ENCODE results near the gene AMDHD2. TPM values are rescaled to one million over a fixed set of nuclear protein-coding genes. Genes with fewer than 3 reads are reported as not detected.
"Not testable (repeated sequence)": the region's sequence is repeated elsewhere in the genome, so short reads cannot be mapped to it uniquely, and the experiment has no call there.

The AMDHD2 gene, protein sequence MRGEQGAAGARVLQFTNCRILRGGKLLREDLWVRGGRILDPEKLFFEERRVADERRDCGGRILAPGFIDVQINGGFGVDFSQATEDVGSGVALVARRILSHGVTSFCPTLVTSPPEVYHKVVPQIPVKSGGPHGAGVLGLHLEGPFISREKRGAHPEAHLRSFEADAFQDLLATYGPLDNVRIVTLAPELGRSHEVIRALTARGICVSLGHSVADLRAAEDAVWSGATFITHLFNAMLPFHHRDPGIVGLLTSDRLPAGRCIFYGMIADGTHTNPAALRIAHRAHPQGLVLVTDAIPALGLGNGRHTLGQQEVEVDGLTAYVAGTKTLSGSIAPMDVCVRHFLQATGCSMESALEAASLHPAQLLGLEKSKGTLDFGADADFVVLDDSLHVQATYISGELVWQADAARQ
- polyA plus RNA-seq (ENCODE audit: insufficient read length): 9.7 TPM

DNA sequence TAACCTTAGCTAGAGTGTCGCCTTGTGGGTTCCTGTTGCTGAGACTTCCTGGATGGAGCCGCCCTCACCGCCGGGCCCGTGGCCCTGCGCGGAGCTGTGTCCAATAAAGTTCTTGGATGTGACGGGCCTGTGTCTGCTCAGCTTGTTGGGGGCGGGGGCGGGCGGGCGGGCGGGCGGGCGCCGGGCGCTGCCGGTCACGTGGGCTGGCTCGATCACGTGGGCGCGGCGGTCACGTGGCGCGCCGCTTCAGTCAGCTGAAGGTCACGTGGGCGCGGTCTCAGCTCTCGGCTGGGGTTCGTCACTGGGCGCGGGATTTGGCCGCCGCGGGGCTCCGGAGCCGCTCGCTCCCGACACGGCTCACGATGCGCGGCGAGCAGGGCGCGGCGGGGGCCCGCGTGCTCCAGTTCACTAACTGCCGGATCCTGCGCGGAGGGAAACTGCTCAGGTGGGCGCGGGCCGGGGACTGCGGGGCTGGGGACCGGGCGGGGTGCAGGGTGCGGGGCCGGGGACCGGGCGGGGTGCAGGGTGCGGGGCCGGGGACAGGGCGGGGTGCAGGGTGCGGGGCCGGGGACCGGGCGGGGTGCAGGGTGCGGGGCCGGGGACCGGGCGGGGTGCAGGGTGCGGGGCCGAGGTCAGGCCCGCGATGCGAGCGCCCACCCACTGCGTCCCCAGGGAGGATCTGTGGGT is at the start of gene AMDHD2:
Gene AMDHD2, plus strand, starts transcription at position 275 of the 687 bp plus-strand sequence. Its CDS starts 88 bp downstream, at position 363.
- DNase-seq (ENCODE audit: low read depth): peak; percentile 55

DNA sequence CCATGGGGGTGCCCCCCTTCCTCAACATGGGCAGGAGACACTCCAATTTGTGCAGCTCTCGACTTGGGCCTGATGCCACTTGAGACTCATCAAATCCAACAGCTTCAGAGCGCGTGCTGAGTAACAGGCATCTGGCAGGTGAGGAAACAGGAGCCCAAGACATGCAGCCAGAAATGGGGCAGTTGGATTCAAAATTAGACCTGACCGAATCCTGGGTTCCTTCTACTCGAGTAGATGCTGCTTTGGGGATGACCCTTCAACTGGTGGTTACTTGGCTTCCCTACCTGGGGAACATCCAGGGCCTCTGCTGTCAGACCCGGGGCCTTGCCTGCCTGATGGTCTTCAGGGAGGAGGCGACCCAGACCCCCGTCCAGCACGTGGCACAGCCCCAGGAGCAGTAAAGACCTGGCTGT is 49.6 kb upstream of the AMDHD2 start:
- no peak for DNase-seq (ENCODE audit: low read depth)

DNA sequence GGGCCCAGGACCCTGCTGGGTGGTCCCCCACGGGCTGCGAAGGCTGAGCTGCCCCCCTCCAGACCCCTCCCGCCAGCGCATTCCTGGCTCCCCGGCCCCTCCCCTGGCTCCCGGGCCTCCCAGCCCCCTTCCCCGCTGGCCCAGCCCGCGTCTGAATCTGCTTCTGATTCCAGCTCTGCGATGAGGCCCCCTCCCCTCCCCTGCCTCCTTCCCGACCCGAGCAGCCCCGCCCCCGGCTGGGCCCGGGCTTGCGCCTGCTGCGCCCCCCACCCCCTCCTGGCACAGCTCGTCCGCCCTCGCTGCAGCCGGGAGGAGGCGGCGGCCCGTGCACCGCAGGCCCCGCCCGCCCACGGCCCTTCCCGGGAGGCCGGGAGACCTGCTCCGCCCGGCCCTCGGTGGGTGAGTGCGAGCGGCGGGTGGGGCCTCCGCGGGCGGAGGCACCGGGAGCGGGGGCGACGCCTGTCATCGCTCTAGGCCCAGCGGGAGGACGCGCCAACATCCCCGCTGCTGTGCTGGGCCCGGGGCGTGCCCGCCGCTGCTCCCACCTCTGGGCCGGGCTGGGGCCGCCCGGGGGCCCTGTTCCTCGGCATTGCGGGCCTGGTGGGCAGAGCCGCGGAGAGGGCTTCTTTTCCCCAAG is 49.0 kb upstream of the AMDHD2 start, which contains the start of gene NTN3:
Gene NTN3, plus strand, starts transcription at position 282 of the 637 bp plus-strand sequence. CDS start 405 bp downstream, outside the sequence.
- no peak for DNase-seq (ENCODE audit: low read depth)

DNA sequence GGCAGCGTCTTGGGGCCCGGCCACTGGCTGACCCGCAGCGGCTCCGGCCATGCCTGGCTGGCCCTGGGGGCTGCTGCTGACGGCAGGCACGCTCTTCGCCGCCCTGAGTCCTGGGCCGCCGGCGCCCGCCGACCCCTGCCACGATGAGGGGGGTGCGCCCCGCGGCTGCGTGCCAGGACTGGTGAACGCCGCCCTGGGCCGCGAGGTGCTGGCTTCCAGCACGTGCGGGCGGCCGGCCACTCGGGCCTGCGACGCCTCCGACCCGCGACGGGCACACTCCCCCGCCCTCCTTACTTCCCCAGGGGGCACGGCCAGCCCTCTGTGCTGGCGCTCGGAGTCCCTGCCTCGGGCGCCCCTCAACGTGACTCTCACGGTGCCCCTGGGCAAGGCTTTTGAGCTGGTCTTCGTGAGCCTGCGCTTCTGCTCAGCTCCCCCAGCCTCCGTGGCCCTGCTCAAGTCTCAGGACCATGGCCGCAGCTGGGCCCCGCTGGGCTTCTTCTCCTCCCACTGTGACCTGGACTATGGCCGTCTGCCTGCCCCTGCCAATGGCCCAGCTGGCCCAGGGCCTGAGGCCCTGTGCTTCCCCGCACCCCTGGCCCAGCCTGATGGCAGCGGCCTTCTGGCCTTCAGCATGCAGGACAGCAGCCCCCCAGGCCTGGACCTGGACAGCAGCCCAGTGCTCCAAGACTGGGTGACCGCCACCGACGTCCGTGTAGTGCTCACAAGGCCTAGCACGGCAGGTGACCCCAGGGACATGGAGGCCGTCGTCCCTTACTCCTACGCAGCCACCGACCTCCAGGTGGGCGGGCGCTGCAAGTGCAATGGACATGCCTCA is 48.3 kb upstream of the AMDHD2 start:
- no peak for DNase-seq (ENCODE audit: low read depth)

DNA sequence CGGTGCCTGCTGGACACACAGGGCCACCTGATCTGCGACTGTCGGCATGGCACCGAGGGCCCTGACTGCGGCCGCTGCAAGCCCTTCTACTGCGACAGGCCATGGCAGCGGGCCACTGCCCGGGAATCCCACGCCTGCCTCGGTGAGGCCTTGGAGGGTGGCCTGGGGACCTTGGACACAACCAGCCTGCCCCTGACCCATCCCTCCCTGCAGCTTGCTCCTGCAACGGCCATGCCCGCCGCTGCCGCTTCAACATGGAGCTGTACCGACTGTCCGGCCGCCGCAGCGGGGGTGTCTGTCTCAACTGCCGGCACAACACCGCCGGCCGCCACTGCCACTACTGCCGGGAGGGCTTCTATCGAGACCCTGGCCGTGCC is 47.7 kb upstream of the AMDHD2 start:
- DNase-seq (ENCODE audit: low read depth): no peak

DNA sequence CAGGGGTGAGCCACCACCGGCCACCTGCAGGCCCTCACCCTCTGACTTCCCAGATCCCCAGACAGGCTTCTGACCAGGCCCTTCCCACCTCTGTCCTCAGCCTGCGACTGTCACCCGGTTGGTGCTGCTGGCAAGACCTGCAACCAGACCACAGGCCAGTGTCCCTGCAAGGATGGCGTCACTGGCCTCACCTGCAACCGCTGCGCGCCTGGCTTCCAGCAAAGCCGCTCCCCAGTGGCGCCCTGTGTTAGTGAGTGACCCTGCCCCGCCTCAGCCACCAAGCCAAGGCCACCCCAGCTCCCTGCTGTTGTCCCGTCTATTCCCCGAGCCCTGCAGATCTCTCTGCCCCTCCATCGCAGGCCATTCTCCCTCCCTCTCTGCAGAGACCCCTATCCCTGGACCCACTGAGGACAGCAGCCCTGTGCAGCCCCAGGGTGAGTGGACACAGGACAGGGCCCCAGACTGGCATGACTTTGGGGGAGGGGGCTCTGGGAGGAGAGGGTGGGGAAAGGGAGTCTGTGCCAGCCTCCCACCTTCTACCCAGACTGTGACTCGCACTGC is 47.2 kb upstream of the AMDHD2 start:
- DNase-seq (ENCODE audit: low read depth): no peak

DNA sequence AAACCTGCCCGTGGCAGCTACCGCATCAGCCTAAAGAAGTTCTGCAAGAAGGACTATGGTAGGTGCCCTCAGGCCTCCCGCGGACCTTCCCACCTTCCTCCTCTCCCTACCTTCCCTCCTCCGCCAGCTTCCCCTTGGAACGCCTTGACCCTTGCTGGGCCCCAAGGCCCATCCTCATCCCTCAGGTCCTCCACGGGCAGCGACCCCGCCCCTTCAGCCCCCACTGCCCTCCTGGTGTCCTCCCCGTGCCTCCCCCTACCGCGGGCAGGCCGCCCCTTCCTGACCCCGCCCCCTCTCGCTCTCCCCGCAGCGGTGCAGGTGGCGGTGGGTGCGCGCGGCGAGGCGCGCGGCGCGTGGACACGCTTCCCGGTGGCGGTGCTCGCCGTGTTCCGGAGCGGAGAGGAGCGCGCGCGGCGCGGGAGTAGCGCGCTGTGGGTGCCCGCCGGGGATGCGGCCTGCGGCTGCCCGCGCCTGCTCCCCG is 46.7 kb upstream of the AMDHD2 start:
- no peak for DNase-seq (ENCODE audit: low read depth)

DNA sequence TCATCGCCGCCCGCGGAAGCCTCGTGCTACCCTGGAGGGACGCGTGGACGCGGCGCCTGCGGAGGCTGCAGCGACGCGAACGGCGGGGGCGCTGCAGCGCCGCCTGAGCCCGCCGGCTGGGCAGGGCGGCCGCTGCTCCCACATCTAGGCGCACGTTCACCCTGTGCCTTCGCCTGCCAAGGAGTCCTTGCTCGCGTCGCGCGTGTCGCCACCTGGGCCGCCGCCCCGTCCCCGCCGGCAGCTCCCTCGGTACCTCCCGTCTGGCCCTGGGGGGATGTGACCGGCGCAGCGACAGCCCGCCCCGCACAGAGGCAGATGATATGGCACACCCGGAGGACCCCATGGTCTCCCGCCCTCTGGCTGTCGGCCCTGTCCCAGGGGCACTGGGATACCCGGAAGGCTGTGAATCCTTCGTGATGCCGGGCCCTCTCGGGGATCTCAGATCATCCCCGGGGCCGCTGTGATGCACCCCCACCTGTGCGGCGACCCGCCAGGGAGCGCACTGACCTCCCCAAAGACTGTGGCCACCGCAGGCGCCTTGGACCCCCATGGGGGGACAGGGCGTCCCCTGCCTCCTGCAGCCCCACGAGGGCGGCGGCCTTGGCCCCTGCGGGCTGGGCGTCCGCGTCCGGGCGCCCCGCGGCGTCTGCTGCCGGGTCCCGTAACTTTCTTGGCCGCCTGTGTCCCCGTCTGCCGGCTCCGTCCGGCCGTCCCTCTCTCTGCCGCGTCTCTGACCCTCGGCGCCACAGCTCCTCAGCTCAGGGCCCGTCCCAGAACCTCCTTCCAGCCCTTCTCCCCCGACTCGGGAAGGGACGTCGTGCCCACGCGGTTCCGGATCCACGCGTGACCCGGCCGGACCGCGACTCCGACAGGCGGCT is 45.9 kb upstream of the AMDHD2 start:
- DNase-seq (ENCODE audit: low read depth): no peak

DNA sequence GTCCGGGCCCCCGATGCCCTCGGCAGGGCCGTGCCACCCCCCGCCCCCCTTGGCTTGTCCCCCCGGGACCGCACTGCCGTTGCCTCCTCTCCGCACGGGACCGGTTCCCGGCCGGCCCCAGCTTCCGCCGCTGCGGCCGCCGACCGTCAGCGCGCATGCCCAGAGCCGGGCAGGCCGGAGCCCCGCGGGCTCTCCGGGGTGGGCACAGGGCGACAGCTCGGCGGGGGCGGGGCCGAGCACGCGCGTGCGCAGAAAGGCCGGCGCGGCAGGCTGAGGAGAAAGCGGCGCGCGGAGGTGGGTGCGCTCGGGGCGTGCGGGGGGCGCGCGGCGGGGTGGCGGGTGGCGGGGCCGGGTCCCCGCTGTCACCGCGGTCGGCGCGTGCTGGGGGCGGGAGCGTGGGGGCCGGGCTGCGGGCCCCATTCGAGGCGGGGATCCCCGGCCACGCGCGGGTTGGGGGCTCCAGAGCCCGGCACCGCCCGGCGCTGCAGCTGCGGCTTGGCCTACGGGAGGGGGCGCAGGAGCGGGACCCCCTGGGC is 45.2 kb upstream of the AMDHD2 start, which contains the start of gene TBC1D24:
Gene TBC1D24, plus strand, starts transcription at position 251 of the 536 bp plus-strand sequence. CDS start 21,022 bp downstream, outside the sequence.
- no peak for DNase-seq (ENCODE audit: low read depth)

DNA sequence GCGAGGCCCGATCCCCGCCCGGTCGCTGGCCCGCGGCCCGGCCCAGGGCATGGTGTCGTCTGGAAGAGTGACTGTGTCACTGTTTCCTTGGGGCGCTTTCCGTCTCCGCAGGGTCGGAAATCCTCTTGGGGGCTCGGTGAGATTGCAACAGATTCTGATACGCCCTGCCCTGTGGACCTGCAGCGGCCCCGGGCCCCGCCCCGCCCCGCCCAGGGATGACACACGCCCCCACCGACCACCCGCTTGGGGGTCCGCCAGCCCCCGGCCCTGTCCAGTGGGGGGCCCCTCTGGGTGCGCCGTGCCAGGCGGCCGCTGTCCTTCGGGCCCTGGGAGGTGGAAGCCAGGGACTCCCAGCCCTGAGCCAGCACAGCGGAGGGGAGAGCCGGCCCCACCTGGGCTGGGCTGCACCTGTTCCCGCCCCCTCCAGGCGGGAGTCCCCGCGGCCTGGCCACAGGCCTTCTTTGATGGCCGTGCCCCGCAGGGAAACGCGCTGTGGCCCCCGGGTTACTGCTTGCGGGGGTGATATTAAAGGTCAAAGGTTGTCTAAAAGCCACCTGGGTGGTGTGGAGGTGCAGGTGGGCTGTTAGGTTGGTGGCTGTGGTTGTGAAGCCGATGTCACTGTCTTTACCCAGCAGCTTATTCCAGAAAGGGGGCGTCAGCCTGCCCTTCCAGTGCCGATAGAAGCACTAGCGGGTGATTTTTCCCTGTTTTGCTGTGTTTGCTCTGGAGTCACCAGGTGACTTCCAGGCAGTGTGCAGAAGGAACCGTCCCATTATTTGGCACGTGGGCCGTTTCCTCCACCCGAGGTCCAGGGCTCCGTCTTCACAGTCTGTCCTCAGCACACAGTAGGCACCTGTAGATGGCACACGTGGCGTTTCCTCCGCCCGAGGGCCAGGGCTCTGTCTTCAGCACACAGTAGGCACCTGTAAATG is 44.5 kb upstream of the AMDHD2 start:
- DNase-seq (ENCODE audit: low read depth): no peak

DNA sequence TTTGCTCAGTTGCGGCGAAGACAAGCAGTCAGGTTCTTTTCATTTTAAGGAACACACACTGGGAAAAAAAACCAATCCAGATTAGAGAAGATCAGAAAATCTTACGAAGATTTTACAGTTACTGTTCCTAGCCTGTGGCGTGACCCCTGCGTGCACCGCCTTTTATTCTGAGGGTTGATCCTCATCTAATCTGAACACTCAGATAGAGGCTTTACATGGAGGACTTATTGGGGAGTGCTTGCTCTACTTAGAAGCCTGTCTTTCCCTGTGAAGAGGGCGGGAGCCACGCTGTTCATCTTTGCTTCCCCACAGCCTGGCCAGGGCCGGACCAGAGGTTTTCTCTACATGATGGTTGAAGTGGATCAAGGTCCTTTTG is 43.8 kb upstream of the AMDHD2 start:
- no peak for DNase-seq (ENCODE audit: low read depth)

DNA sequence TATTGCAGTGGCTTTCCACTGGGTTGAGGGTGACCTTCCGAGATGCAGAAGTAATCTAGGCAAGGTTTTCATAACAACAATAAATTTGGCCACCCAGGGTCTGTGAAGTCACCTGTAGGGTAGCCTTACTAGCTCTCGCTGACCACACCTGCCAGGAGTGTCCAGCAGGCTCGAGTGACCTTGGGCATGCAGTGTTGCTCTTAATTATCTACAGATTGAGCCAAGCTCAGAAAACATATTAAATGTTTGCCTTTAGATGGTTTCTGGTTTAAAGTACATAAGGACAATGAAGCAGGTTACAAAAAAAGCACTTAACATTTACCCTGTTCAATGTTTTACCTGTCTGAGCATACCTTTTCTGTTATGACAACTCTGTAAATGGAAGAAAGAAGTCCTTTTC is 43.4 kb upstream of the AMDHD2 start:
- no peak for DNase-seq (ENCODE audit: low read depth)

DNA sequence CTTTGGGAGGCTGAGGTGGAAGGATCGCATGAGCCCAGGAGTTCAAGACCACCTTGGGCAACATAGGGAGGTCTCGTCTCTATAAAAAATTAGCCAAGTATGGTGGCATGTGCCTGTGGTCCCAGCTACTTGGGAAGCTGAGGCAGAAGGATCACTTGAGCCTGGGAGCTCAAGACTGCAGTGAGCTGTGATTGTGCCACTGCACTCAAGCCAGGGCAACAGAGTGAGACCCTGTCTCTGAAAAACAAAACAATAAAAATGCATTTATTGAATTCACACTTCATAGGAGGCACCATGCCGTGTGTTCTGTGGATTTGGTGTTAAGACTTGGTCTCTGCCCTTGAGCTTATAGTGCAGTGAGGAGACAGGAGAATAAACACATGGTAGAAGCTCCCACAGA is 42.8 kb upstream of the AMDHD2 start:
- DNase-seq (ENCODE audit: low read depth): no peak

DNA sequence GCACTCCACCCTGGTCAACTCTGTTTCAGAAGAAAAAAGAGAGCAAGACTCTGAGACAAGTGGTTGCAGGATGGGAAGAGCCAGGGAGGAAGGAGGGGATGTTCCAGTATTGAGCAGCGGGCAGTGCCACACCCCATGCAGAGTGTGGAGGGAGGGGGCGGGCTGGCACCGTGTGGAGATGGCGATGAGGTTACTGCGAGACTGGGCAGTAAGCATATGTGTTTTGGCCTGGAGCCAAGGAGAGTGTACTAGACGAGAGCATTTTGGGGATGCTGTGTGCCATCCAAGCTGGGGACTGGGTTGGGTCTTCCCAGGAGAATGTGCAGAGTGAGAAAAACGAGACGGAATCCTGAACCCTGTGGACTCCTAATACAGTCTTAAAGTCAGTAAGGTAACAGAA is 41.9 kb upstream of the AMDHD2 start:
- DNase-seq (ENCODE audit: low read depth): no peak

DNA sequence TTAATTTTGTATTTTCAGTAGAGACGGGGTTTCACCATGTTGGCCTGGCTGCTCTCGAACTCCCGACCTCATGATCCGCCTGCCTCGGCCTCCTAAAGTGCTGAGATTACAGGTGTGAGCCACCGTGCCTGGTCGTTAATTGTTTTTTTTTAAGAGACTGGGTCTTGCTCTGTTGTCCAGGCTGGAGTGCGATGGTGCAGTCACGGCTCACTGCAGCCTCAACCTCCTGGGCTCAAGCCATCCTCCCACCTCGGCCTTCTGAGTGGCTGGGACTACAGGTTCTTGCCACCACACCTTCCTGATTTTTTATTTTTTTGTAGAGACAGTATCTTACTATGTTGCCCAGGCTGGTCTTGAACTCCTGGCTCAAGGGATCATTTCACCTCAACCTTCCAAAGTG is 40.2 kb upstream of the AMDHD2 start:
- not testable (repeated sequence) for DNase-seq (ENCODE audit: low read depth)

DNA sequence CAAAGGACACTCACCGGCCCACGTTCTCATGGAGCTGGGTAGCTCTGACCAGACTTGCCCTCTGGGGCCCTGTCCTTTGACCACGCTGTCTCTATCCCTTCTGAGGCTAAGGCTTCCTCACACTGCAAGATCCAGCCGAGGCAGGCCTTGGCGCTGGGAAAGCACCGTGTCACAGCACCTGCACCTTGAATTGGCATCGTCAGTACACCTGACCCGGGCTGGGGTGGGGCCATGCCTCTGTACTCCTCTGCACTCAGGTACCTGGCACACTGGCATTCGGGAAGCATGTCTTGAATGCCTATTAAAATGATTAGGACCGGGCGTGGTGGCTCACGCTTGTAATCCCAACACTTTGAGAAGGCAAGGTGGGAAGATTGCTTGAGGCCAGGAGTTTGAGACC is 39.2 kb upstream of the AMDHD2 start:
- DNase-seq (ENCODE audit: low read depth): no peak

DNA sequence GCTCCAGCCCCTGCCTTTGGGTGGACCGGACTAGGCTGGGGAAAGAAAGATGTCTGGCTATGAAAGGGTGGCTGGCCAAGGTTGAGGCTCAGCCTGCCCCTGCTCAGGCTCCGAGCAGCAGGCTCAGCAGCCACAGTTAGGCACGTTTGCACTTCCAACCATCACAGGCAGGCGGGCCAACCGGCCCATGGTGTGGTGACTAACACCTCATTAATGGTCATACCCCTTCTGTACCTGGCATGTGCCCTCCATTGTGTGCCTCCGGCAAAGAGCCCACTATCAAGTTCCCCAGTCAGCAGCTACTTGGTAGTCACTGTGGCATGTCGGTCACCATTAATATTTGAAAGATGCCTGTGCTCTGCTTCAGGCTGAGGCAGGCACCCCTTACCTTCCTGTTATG is 38.5 kb upstream of the AMDHD2 start:
- no peak for DNase-seq (ENCODE audit: low read depth)

DNA sequence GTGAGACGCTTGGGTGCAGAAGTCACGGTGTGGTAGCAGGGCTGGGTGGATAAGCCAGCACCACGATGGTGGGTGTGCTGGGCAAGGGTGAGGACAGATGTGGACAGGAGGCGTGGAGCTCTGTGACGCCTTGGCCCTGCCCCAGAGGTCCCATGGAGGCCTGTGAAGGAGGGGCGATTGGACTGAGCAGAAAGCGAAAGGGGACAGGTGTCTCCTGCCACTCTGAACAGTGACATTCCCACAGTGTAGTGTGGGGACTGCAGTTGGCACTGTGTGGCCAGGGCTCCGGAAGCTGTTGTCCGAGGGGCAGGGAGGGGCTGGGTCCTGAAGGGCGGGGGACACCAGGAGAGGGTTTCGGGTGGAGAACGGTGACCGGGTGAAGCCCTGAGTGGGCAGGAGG is 37.9 kb upstream of the AMDHD2 start:
- no peak for DNase-seq (ENCODE audit: low read depth)
